ENCODE data around the gene LDB3.

The LDB3 gene

GRCh38 chr10:86692664-86693063 lies 24.4 kb downstream of the LDB3 start:
- Histone ChIP-seq H3K9ac (ENCODE audit: low read depth in 1 of 2, low read length in 2 of 2) (no peak overlapping the region), H3K4me3 (ENCODE audit: low read length in 2 of 2) (no peak overlapping the region), H3K27ac (ENCODE audit: low read depth in 2 of 2, low read length in 2 of 2) (no peak overlapping the region), H3K36me3 (ENCODE audit: control insufficient read depth in 2 of 2, insufficient read depth in 2 of 2, low read length in 2 of 2) (no peaks in the 10 kb centered on the region), H3K27me3 (ENCODE audit: control insufficient read depth in 2 of 2, insufficient read depth in 2 of 2, low read length in 2 of 2) (no peaks in the 10 kb centered on the region), H3K4me1 (ENCODE audit: control insufficient read depth in 2 of 2, insufficient read depth in 2 of 2, low read length in 2 of 2) (peaks cover 0 to 3% of the 10 kb centered on the region in 2 donors), H3K9me3 (ENCODE audit: control insufficient read depth in 2 of 2, low read length in 2 of 2) (no peaks in the 10 kb centered on the region)

- no peak overlapping the region for H3K4me3 ChIP-seq (ENCODE audit: low read length in 2 of 2)
- no peaks in the 10 kb centered on the region for H3K36me3 ChIP-seq (ENCODE audit: control insufficient read depth in 2 of 2, insufficient read depth in 2 of 2, low read length in 2 of 2)
- H3K27ac ChIP-seq (ENCODE audit: low read depth in 2 of 2, low read length in 2 of 2), result no peak overlapping the region
- no peaks in the 10 kb centered on the region for H3K27me3 ChIP-seq (ENCODE audit: control insufficient read depth in 2 of 2, insufficient read depth in 2 of 2, low read length in 2 of 2)
- H3K9me3 ChIP-seq (ENCODE audit: control insufficient read depth in 2 of 2, low read length in 2 of 2), result no peaks in the 10 kb centered on the region
- no peak overlapping the region for H3K9ac ChIP-seq (ENCODE audit: low read depth in 1 of 2, low read length in 2 of 2)
- peaks cover 0 to 3% of the 10 kb centered on the region in 2 donors for H3K4me1 ChIP-seq (ENCODE audit: control insufficient read depth in 2 of 2, insufficient read depth in 2 of 2, low read length in 2 of 2)
Measured at GRCh38 chr10:86693275-86693674, 25.0 kb downstream of the LDB3 start.

GRCh38 chr10:86693721-86694369 lies 25.5 kb downstream of the LDB3 start:
- H3K27me3 ChIP-seq (ENCODE audit: control insufficient read depth in 2 of 2, insufficient read depth in 2 of 2, low read length in 2 of 2), result no peaks in the 10 kb centered on the region
- H3K4me3 ChIP-seq (ENCODE audit: low read length in 2 of 2), result no peak overlapping the region
- H3K36me3 ChIP-seq (ENCODE audit: control insufficient read depth in 2 of 2, insufficient read depth in 2 of 2, low read length in 2 of 2), result no peaks in the 10 kb centered on the region
- H3K9ac ChIP-seq (ENCODE audit: low read depth in 1 of 2, low read length in 2 of 2), result no peak overlapping the region
- H3K9me3 ChIP-seq (ENCODE audit: control insufficient read depth in 2 of 2, low read length in 2 of 2), result no peaks in the 10 kb centered on the region
- H3K4me1 ChIP-seq (ENCODE audit: control insufficient read depth in 2 of 2, insufficient read depth in 2 of 2, low read length in 2 of 2), result peaks cover 0 to 3% of the 10 kb centered on the region in 2 donors
- no peak overlapping the region for H3K27ac ChIP-seq (ENCODE audit: low read depth in 2 of 2, low read length in 2 of 2)

DNA sequence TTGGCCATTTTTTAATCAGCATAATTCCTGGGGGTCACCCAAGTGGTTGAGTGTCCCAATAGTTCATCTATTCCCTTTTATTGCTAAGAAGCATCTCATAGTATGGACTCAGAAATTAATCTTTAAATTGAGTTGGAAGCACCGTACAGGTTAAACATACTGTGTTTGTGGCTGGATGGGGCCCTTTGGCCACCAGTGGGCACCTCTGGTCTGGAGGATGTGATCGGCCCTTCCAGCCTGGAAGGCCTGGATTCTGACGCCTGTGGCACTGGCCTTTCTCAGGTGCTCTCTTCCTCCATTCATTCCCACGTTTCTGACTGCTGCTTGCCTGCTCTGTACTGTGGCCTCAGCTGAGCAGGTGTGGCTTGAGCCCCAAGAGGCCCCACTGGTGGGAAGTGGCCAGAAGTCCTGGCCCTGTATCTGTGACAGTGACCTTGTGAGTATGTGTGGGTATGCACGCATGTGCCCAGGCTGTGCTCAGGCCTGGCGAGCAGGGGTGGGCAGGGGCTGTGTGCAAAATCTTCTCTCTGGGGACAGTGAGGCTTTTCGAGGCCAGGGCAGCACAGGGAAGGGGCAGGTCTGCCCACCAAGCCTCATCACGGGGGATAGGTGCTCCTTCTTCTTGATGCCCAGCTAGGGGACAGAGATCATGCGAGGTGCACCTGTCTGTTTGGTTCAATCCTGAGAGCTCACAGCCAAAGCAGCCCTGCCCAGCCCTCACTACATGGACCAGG lies 30.1 kb downstream of the LDB3 start:
- Histone ChIP-seq H3K27ac (ENCODE audit: low read depth in 2 of 2, low read length in 2 of 2) (no peak overlapping the region), H3K4me1 (ENCODE audit: control insufficient read depth in 2 of 2, insufficient read depth in 2 of 2, low read length in 2 of 2) (peaks cover 0 to 2% of the 10 kb centered on the region in 2 donors), H3K9ac (ENCODE audit: low read depth in 1 of 2, low read length in 2 of 2) (no peak overlapping the region), H3K36me3 (ENCODE audit: control insufficient read depth in 2 of 2, insufficient read depth in 2 of 2, low read length in 2 of 2) (no peaks in the 10 kb centered on the region), H3K4me3 (ENCODE audit: low read length in 2 of 2) (no peak overlapping the region), H3K27me3 (ENCODE audit: control insufficient read depth in 2 of 2, insufficient read depth in 2 of 2, low read length in 2 of 2) (no peaks in the 10 kb centered on the region), H3K9me3 (ENCODE audit: control insufficient read depth in 2 of 2, low read length in 2 of 2) (no peaks in the 10 kb centered on the region)

DNA sequence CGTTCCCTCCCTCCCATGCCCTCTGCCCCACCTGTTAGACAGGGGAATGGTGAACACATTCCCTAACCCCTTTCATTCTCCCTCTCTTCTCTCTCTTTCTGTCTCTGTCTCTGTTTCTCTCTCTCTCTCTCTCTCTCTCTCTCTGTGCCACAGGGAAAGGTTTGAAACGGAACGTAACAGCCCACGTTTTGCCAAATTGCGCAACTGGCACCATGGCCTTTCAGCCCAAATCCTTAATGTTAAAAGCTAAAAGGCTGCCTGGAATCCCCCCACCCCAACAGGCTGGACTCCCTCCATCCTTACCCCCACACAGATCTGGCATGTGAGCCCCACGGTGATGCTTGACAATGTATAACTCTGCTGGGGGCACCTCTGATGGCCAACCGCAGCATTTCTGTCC lies 30.8 kb downstream of the LDB3 start:
- no peaks in the 10 kb centered on the region for H3K36me3 ChIP-seq (ENCODE audit: control insufficient read depth in 2 of 2, insufficient read depth in 2 of 2, low read length in 2 of 2)
- no peaks in the 10 kb centered on the region for H3K27me3 ChIP-seq (ENCODE audit: control insufficient read depth in 2 of 2, insufficient read depth in 2 of 2, low read length in 2 of 2)
- no peak overlapping the region for H3K4me3 ChIP-seq (ENCODE audit: low read length in 2 of 2)
- no peaks in the 10 kb centered on the region for H3K9me3 ChIP-seq (ENCODE audit: control insufficient read depth in 2 of 2, low read length in 2 of 2)
- H3K4me1 ChIP-seq (ENCODE audit: control insufficient read depth in 2 of 2, insufficient read depth in 2 of 2, low read length in 2 of 2), result no peaks in the 10 kb centered on the region
- H3K9ac ChIP-seq (ENCODE audit: low read depth in 1 of 2, low read length in 2 of 2), result no peak overlapping the region
- H3K27ac ChIP-seq (ENCODE audit: low read depth in 2 of 2, low read length in 2 of 2), result no peak overlapping the region

- Histone ChIP-seq H3K4me1 (ENCODE audit: control insufficient read depth in 2 of 2, insufficient read depth in 2 of 2, low read length in 2 of 2) (no peaks in the 10 kb centered on the region), H3K4me3 (ENCODE audit: low read length in 2 of 2) (no peak overlapping the region), H3K36me3 (ENCODE audit: control insufficient read depth in 2 of 2, insufficient read depth in 2 of 2, low read length in 2 of 2) (no peaks in the 10 kb centered on the region), H3K27me3 (ENCODE audit: control insufficient read depth in 2 of 2, insufficient read depth in 2 of 2, low read length in 2 of 2) (no peaks in the 10 kb centered on the region), H3K9ac (ENCODE audit: low read depth in 1 of 2, low read length in 2 of 2) (no peak overlapping the region), H3K9me3 (ENCODE audit: control insufficient read depth in 2 of 2, low read length in 2 of 2) (no peaks in the 10 kb centered on the region), H3K27ac (ENCODE audit: low read depth in 2 of 2, low read length in 2 of 2) (no peak overlapping the region)
Measured at GRCh38 chr10:86699541-86699940, 31.2 kb downstream of the LDB3 start.

DNA sequence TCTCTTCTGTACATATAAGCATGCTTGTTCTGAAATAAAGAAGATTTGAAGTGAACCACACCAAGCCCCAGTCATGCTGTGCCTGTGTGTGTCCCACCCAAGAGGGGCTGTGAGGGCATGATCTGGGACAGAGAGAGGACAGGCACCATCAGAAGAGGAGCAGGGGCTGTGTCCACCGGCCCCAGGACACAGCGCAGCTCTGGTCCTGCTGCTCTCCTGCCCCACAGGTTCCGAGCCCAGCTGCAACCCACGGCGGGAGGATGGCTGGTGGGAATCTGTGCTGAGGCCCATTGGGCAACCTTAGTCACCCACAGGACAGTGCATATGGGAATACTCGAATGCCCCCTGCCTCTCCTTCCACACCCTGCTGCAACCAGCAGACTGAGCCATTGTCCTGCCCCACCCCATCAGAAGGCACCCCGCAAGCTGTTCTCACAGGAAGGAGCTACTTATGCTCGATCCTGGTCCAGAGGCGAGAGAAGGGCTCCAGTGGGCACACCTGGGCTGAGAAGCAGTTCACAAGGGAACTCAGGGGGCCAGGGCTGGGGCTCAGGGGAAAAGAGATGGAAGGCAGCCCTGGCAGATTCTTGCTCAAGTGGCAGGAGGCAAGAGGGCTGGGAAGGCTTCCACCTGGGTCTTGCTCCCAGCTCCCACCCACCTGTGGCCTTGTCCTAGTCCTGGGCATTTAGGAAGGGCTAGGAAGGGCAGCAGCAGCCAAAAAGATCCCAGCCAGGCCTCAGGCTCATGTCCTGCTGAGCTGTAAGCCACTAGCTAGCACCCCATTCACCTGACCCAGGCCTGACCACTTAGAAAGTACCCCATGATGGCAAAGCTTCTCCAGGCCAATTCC lies 31.9 kb downstream of the LDB3 start:
- Histone ChIP-seq H3K4me3 (ENCODE audit: low read length in 2 of 2) (no peak overlapping the region), H3K4me1 (ENCODE audit: control insufficient read depth in 2 of 2, insufficient read depth in 2 of 2, low read length in 2 of 2) (no peaks in the 10 kb centered on the region), H3K27me3 (ENCODE audit: control insufficient read depth in 2 of 2, insufficient read depth in 2 of 2, low read length in 2 of 2) (no peaks in the 10 kb centered on the region), H3K36me3 (ENCODE audit: control insufficient read depth in 2 of 2, insufficient read depth in 2 of 2, low read length in 2 of 2) (no peaks in the 10 kb centered on the region), H3K27ac (ENCODE audit: low read depth in 2 of 2, low read length in 2 of 2) (no peak overlapping the region), H3K9me3 (ENCODE audit: control insufficient read depth in 2 of 2, low read length in 2 of 2) (no peaks in the 10 kb centered on the region), H3K9ac (ENCODE audit: low read depth in 1 of 2, low read length in 2 of 2) (no peak overlapping the region)

DNA sequence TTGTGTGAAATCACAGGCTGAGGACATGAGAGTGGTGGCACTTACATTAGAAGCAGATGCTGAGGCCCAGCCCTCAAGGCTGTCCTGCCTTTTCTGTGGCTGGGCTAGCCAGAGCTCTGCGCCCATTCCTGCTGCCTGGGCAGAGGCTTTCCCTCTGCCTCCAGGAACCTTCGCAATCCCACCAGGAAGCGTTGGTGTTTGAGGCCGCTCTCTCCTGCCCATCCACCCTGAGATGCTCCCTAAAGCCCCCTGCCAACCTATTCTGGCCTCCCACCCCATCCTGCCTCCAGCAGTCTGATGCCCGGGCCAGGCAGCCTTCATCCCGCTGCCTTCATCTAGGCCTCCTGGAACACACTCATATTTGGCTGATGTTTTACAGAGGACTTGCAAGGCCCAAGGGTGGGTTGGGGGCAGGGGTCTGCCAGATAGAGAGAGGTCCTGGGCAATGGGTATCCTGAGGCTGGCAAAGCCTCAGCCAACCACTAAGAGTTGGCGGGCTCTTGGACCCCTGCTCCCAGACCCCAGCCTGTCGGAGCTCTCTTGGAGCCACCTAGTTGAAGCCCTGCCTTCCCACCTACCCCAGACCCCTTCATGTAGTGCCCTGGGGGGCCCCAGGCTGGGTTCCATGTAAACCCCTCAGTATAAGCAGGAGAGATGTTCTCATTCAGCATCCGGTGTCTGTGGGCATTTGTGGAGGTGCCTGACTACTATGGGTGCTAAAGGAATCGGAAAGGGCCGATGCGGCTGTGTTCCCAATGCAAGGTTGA lies 32.7 kb downstream of the LDB3 start:
- H3K36me3 ChIP-seq (ENCODE audit: control insufficient read depth in 2 of 2, insufficient read depth in 2 of 2, low read length in 2 of 2), result no peaks in the 10 kb centered on the region
- no peak overlapping the region for H3K27ac ChIP-seq (ENCODE audit: low read depth in 2 of 2, low read length in 2 of 2)

DNA sequence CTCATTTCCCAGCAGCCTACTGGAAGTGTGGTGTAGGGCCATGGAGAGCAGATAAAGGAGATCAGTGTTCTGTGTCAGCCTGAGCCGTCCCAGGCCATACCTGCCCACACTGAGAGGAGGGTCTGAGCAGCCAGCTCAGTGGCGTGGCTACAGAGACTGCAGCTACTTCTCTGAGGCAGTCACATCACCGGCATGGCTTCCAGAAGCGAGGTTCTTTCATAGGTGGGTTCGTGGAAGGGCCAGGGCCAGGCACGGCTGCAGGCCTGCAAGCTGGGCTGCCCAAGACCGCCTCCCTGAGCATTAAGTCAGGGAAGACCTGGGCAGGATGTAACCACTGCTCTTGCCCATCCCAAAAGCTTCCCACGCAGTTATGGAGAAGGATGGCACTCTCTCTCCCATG lies 34.9 kb downstream of the LDB3 start:
- Histone ChIP-seq H3K27ac (ENCODE audit: low read depth in 2 of 2, low read length in 2 of 2) (no peak overlapping the region), H3K9ac (ENCODE audit: low read depth in 1 of 2, low read length in 2 of 2) (no peak overlapping the region), H3K36me3 (ENCODE audit: control insufficient read depth in 2 of 2, insufficient read depth in 2 of 2, low read length in 2 of 2) (no peaks in the 10 kb centered on the region), H3K4me1 (ENCODE audit: control insufficient read depth in 2 of 2, insufficient read depth in 2 of 2, low read length in 2 of 2) (no peaks in the 10 kb centered on the region), H3K27me3 (ENCODE audit: control insufficient read depth in 2 of 2, insufficient read depth in 2 of 2, low read length in 2 of 2) (no peaks in the 10 kb centered on the region), H3K4me3 (ENCODE audit: low read length in 2 of 2) (no peak overlapping the region), H3K9me3 (ENCODE audit: control insufficient read depth in 2 of 2, low read length in 2 of 2) (no peaks in the 10 kb centered on the region)

More for the DNA sequence above, 32.7 kb downstream of the LDB3 start:
- no peaks in the 10 kb centered on the region for H3K4me1 ChIP-seq (ENCODE audit: control insufficient read depth in 2 of 2, insufficient read depth in 2 of 2, low read length in 2 of 2)
- H3K9ac ChIP-seq (ENCODE audit: low read depth in 1 of 2, low read length in 2 of 2), result no peak overlapping the region
- H3K27me3 ChIP-seq (ENCODE audit: control insufficient read depth in 2 of 2, insufficient read depth in 2 of 2, low read length in 2 of 2), result no peaks in the 10 kb centered on the region
- H3K9me3 ChIP-seq (ENCODE audit: control insufficient read depth in 2 of 2, low read length in 2 of 2), result no peaks in the 10 kb centered on the region
- H3K4me3 ChIP-seq (ENCODE audit: low read length in 2 of 2), result no peak overlapping the region
